GM10266 (cell line): ENCODE results near the gene DDAH1.

Source experiments
- DNase-seq: peaks from one replicate; pipeline ENCODE4 v3.0.0; 2012; ENCODE audit errors: extremely low spot score
- CTCF ChIP-seq: IDR thresholded peaks from 2 replicates; pipeline ENCODE4 v1.5.1; 2012; ENCODE audit warnings: mild to moderate bottlenecking, low read depth; ENCODE audit not compliant: control insufficient read depth, insufficient read depth; ENCODE audit errors: missing control alignments

DDAH1 gene

GRCh38 chr1:85330711-85331290, 134.2 kb downstream of the DDAH1 start:
- no peak for DNase-seq
- TF ChIP-seq CTCF, result no peak

- no peak for DNase-seq
- no peak for TF ChIP-seq CTCF
These were observed 134.7 kb downstream of the DDAH1 start for GRCh38 chr1:85330214-85330631.

- TF ChIP-seq CTCF, result no peak
- DNase-seq, result no peak
These were observed 136.1 kb downstream of the DDAH1 start for GRCh38 chr1:85328713-85329397.

GRCh38 chr1:85327759-85328158, 137.2 kb downstream of the DDAH1 start:
- no peak for DNase-seq
- no peak for TF ChIP-seq CTCF

GRCh38 chr1:85326851-85327250, 138.1 kb downstream of the DDAH1 start:
- no peak for DNase-seq
- TF ChIP-seq CTCF, result no peak

- TF ChIP-seq CTCF, result no peak
- no peak for DNase-seq
These were observed 138.6 kb downstream of the DDAH1 start for GRCh38 chr1:85326336-85326735.

GRCh38 chr1:85325920-85326319, 139.0 kb downstream of the DDAH1 start:
- DNase-seq, result no peak
- no peak for TF ChIP-seq CTCF
